ENCODE data around the gene HOXD1.

HOXD1 gene

GRCh38 chr2:176187200-176187898 lies 1.1 kb upstream of the HOXD1 start:
- DNase-seq = no peak

DNA sequence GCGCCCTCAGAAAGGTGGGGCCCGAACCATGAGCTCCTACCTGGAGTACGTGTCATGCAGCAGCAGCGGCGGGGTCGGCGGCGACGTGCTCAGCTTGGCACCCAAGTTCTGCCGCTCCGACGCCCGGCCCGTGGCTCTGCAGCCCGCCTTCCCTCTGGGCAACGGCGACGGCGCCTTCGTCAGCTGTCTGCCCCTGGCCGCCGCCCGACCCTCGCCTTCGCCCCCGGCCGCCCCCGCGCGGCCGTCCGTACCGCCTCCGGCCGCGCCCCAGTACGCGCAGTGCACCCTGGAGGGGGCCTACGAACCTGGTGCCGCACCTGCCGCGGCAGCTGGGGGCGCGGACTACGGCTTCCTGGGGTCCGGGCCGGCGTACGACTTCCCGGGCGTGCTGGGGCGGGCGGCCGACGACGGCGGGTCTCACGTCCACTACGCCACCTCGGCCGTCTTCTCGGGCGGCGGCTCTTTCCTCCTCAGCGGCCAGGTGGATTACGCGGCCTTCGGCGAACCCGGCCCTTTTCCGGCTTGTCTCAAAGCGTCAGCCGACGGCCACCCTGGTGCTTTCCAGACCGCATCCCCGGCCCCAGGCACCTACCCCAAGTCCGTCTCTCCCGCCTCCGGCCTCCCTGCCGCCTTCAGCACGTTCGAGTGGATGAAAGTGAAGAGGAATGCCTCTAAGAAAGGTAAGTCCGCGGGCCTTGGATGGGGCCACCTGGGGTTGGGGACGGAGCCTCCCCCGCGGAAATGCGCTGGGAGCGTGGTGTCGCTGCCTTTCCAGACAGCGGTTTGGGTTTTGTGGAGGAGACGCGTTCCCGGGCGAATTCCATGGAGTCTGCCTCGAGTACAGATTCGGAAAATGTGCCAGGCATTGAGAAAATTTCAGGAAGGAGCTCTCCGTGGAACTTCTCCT lies 559 bp downstream of the HOXD1 start:
- DNase-seq = no peak

DNA sequence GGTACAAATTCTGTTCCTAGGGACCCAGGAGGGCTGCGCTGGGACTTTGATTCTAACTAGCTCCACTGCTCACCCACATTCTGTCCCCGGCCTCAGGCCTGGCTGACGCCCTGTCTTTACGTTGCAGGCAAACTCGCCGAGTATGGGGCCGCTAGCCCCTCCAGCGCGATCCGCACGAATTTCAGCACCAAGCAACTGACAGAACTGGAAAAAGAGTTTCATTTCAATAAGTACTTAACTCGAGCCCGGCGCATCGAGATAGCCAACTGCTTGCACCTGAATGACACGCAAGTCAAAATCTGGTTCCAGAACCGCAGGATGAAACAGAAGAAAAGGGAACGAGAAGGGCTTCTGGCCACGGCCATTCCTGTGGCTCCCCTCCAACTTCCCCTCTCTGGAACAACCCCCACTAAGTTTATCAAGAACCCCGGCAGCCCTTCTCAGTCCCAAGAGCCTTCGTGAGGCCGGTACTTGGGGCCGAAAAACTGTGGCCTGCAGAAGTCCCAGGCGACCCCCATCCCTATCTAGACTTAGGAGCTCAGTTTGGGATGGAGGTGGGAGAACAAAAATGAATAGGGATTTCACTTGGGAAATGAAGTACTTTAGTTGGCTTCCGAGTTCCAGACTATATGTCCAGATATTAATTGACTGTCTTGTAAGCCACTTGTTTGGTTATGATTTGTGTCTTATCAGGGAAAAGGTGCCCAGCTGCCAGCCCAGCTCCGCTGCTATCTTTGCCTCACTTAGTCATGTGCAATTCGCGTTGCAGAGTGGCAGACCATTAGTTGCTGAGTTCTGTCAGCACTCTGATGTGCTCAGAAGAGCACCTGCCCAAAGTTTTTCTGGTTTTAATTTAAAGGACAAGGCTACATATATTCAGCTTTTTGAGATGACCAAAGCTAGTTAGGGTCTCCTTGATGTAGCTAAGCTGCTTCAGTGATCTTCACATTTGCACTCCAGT lies 1.5 kb downstream of the HOXD1 start:
- DNase-seq = no peak

- DNase-seq = no peak
Observed at GRCh38 chr2:176192351-176192750, 3.9 kb downstream of the HOXD1 start.

DNA sequence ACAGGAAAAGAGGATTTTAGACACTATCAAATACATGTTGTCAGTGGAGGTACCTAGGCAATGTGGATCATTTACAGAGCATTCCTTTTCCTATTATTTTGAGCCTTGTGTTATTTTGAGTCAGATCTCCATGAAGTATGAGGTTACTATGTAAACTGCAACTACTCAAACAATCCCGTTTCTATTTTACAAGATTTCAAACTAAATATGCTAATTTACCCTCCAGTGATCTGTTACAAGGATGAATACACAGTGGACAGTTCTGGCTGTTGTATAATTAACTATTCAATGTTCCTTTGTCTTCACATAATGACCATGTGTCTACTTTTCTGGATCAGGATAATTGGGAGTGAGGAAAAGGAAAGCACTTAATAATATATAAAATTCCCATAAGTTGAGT lies 4.6 kb downstream of the HOXD1 start:
- DNase-seq = no peak

DNA sequence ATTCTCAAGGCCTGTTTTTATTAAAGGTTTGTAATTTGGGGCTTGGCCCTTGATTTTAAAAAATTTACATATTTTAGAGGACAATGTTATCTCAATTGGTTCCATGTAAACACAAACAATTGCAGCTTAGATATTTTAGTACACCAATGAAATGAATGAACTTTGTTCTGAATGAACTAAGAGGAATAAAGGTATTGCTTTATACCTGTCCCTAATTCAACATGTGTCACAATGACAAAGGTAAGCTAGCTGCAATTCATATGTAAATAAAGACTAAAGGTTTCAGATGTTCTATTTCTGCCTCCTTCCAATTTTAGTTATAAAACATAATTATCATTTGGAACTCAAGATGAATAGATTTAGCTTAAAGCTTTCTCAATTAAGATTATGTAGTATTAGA lies 11.4 kb downstream of the HOXD1 start:
- DNase-seq = no peak

GRCh38 chr2:176200971-176201370 lies 12.5 kb downstream of the HOXD1 start:
- no peak for DNase-seq

GRCh38 chr2:176202491-176202890 lies 14.0 kb downstream of the HOXD1 start:
- no peak for DNase-seq

GRCh38 chr2:176205126-176205525 lies 16.7 kb downstream of the HOXD1 start:
- no peak for DNase-seq

- no peak for DNase-seq
Observed at GRCh38 chr2:176206136-176206535, 17.7 kb downstream of the HOXD1 start.

DNA sequence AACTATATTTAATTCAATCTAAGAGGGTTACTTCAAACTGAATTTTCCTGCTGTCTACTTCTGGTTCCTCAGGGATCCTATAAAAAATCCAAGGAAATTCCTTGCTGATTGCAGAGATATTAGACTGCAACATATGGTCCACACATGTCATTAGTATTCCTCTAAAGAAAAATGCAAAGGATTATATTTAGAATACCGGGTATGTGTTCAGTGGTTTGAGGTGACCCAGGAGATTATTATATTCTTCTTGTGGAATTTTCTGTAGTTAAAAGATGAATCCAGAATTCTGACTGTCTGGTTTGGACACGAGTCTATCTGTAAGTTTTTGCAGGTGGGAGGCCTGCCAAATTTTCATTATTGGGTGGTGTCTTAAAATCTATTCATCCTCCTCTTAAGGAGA lies 18.2 kb downstream of the HOXD1 start:
- DNase-seq = no peak

DNA sequence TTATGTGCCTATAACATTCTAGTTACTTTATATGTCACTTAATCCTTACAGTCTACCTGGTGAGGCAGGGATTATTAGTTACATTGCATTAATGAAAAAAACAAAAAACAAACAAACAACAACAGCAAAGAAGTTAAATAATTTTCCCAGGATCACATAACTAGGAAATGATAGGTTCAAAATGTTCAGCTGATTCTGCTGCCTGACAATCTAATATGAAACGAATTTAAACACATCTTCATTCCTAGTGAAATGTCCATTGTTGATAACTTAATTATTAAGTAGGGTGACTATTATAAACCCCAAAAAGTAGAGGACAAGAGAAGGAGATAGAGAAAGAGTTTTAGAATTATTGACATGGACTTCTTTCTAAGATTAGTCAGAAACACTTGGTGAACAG lies 22.6 kb downstream of the HOXD1 start:
- DNase-seq = no peak

- no peak for DNase-seq
Observed at GRCh38 chr2:176212276-176212675, 23.8 kb downstream of the HOXD1 start.

DNA sequence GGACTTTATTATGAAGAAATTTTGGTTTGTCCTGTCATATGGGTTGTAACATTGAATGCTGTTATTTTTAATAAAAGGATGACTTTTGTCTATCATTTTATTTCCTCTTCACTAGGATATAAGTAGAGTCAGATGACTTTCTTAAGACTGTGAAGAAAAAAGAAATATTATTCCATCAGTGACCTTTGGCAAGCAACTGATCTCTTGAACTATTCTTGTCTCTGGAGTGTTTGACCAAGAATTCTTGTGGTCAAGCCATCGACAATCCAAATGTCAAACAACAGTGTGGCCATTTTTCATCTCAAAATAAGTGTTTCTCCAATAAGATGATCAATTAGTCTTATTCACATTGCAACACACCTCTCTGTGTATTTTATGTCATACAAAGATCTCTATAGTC lies 24.9 kb downstream of the HOXD1 start:
- DNase-seq = no peak

GRCh38 chr2:176227874-176228273 lies 39.4 kb downstream of the HOXD1 start:
- DNase-seq = no peak

GRCh38 chr2:176234156-176234555 lies 45.7 kb downstream of the HOXD1 start:
- DNase-seq = no peak

DNA sequence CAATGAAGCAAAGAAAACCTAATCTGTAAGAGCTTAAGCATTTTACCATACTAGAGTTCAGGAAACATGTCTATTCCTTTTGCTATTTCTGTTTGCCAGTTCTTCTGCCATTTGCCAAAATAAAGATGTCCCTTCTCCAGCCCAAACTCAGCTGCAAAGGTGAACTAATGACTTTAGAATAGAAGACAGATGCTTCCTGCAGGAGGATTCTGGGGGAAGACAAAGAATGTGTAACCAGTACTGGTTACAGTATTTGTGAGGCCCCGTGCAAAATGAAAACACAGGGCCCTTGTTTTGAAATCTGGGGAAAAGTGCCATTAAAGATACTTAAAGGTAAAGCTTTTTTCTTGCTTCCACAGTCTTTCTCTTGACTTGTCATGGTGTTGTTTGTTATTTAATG lies 46.5 kb downstream of the HOXD1 start:
- DNase-seq = no peak

DNA sequence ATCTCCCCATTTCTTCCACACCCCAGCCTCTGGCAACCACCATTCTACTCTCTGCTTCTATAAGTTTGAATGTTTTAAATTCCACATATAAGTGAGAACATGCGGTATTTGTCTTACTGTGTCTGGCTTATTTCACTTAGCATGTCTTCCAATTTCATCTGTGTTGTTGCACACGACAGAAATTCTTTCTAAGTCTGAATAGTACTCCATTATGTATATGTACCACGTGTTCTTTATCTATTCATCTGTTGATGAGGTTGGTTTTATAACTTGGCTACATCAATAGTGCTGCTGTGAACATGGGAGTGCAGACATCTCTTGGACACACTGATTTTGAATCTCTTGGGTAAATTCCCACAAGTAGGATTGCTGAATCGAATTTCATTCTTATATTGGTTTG lies 49.0 kb downstream of the HOXD1 start:
- no peak for DNase-seq

GRCh38 chr2:176239031-176239430 lies 50.6 kb downstream of the HOXD1 start:
- DNase-seq = peak; percentile 35

DNA sequence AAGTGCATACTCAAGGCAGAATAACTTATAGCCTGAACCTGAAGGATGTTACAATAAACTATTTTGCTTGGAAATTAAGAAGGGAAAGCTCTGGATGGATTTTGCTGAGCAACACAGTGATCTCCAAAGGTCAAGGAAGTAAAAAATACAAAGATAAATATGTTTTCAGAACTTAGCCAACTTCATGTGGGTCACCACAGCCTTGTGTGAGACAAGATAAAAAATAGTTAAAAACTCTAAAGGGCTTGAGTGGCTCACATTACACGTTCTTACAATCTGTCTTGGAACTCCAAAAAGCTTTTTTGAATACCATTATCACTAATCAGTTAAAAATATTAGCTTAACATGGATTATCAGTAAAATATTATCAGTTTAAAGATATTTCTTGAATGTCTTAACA lies 51.8 kb downstream of the HOXD1 start:
- no peak for DNase-seq
